Testis (tissue), 3 donors: Measurements from ENCODE around the gene COL7A1. TPM values are rescaled to one million over a fixed set of nuclear protein-coding genes. Genes with fewer than 3 reads are reported as not detected.

Experiments
- DNase-seq: peaks from one replicate; pipeline ENCODE4 v3.0.0-alpha.2; 2019
- H3K27ac ChIP-seq, 2 donors: fragments of 200-600 bp; sonication (generic); one replicate each; pipeline ENCODE4 v1.5.1; 2019
- H3K27me3 ChIP-seq: fragments of 200-600 bp; sonication (generic); one replicate; pipeline ENCODE4 v1.5.1; 2019
- H3K36me3 ChIP-seq: fragments of 200-600 bp; sonication (generic); one replicate; pipeline ENCODE4 v1.5.1; 2017; ENCODE audit warnings: low read depth; ENCODE audit errors: missing control alignments
- H3K4me1 ChIP-seq: fragments of 200-600 bp; sonication (generic); one replicate; pipeline ENCODE4 v1.5.1; 2019
- H3K4me3 ChIP-seq, 2 donors: fragments of 200-600 bp; sonication (generic); one replicate each; pipeline ENCODE4 v1.5.1; 2017 to 2019
- H3K9me3 ChIP-seq: fragments of 200-600 bp; sonication (generic); one replicate; pipeline ENCODE4 v1.5.1; 2017
- POLR2A ChIP-seq: fragments of 450-650 bp; IDR thresholded peaks from one replicate; pipeline ENCODE4 v1.6.1; 2017; ENCODE audit warnings: antibody characterized with exemption, mild to moderate bottlenecking, moderate library complexity
- WGBS, 2 donors: methylation state at CpG; one replicate each; pipeline ENCODE4 v1.1.5; 2018; 5-methylcytosine and 5-hydroxymethylcytosine counted together
- intact Hi-C: fragments of 100-400 bp; cut with DNase I; formaldehyde crosslinking; loops from one replicate; pipeline ENCODE4 v1.15.1; 2023; ENCODE audit warnings: low total_unique reads
- polyA plus RNA-seq: library from polyadenylated mRNA; stranded (reverse); fragments of 350-450 nt; fragmentation: Illumina TruSeq; extraction: RNeasy Lipid Tissue Mini Kit (QIAGEN cat#74804); gene quantifications from one replicate; pipeline ENCODE4 v1.2.3, GENCODE V29; 2014; ENCODE audit warnings: low read depth, low replicate concordance; ENCODE audit not compliant: insufficient read depth
- total RNA-seq, 2 donors: library from RNA; depleted of rRNA; stranded (reverse); fragments of >200 nt; gene quantifications; one replicate each; pipeline ENCODE4 v1.2.3, GENCODE V29; 2016
- TF ChIP-seq, protein P1 (sequence below), 3 experiments: fragments of 450-650 bp in 2 of 3; fragments of 200-600 bp in 1 of 3; sonication (generic) in 1 of 3; IDR thresholded peaks; one replicate each; pipeline ENCODE4 v1.5.1; 2016 to 2019; ENCODE audit warnings: antibody characterized with exemption in 3 of 3, mild to moderate bottlenecking in 2 of 3, moderate library complexity in 1 of 3

COL7A1 gene
- total and polyA plus RNA-seq, 3 donors from 2014 or later: 19.9 to 39.1 (median 34.1) TPM

- Histone ChIP-seq H3K36me3 (no peaks in the 10 kb centered on the region), H3K9me3 (no peaks in the 10 kb centered on the region)
- intact Hi-C loops: loop anchor here (5.0 kb wide), 1 partner anchor 89 kb away; no protein-coding TSS in a partner anchor
Observed at GRCh38 chr3:48546203-48546829, 48.8 kb downstream of the COL7A1 start.

DNA sequence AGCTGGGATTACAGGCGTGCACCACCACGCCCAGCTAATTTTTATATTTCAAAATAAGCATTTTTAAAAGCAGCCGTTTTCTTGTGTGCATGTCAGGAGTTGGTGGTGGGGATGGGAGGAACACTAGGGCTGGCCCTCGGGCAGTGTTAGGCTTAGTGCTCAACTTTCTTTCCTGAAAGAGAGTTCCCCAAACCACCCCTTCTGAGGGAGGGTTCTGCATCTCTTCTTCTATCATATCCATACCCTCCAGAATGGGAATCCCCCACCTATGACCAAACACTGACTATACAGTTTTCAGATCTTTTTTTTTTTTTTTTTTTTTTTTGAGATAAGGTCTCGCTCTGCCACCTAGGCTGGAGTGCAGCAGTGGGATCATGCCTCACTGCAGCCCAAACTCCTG is 51.0 kb downstream of the COL7A1 start:
- intact Hi-C loops: no loop called here
- no peaks in the 10 kb centered on the region for H3K27me3 ChIP-seq
- WGBS, 2 donors: 92 to 93% methylated on average over 5 of the region's 5 CpGs

More at GRCh38 chr3:48546203-48546829, 48.8 kb downstream of the COL7A1 start:
- no peaks in the 10 kb centered on the region for H3K4me1 ChIP-seq
- WGBS, 2 donors: 58 to 82% methylated on average over 4 of the region's 4 CpGs
- H3K4me3 ChIP-seq: no peak overlapping the region
- DNase-seq: no peak
- no peak overlapping the region for H3K27ac ChIP-seq
- TF ChIP-seq POLR2A: no peak
- TF ChIP-seq, protein P1, sequence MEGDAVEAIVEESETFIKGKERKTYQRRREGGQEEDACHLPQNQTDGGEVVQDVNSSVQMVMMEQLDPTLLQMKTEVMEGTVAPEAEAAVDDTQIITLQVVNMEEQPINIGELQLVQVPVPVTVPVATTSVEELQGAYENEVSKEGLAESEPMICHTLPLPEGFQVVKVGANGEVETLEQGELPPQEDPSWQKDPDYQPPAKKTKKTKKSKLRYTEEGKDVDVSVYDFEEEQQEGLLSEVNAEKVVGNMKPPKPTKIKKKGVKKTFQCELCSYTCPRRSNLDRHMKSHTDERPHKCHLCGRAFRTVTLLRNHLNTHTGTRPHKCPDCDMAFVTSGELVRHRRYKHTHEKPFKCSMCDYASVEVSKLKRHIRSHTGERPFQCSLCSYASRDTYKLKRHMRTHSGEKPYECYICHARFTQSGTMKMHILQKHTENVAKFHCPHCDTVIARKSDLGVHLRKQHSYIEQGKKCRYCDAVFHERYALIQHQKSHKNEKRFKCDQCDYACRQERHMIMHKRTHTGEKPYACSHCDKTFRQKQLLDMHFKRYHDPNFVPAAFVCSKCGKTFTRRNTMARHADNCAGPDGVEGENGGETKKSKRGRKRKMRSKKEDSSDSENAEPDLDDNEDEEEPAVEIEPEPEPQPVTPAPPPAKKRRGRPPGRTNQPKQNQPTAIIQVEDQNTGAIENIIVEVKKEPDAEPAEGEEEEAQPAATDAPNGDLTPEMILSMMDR (IDR thresholded peaks at IDR 0.05): no peak
- no peaks in the 10 kb centered on the region for H3K27me3 ChIP-seq

DNA sequence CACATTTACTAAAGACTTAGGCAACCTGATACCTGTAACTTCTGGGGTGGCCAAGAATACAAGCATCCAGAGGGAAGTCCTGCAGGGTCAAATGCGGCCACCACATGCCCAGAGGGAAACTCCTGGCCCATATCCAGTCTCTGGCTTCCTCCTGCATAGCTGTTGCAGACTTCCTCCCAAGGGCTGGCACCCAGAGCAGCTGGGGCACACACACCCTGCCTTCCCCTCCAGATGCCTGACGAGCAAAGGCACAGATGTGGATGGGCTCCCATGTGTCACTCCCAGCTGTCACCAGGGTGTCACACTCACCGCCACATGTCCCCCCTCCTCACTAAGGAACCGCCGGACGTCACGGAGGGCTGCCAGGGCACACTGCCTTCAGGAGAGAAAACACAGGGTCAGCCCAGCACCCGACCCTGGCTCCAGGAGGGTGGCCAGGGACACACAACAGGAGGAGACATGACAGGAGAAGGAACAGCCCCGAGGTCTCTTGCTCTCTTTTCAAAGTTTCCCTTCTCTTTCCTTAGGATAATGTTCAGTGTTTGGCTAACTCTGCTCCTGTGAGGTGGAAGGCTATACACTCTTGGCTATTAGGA is 51.8 kb downstream of the COL7A1 start:
- no peaks in the 10 kb centered on the region for H3K4me1 ChIP-seq
- no peak overlapping the region for H3K27ac ChIP-seq
- intact Hi-C loops: no loop called here
- TF ChIP-seq, protein P1 (IDR thresholded peaks at IDR 0.05): no peak
- TF ChIP-seq POLR2A: no peak
- WGBS, 2 donors: 82 to 87% methylated on average over 7 to 9 of the region's 9 CpGs
- no peaks in the 10 kb centered on the region for H3K36me3 ChIP-seq
- no peak for DNase-seq
- no peak overlapping the region for H3K4me3 ChIP-seq
- H3K27me3 ChIP-seq: no peaks in the 10 kb centered on the region
- no peaks in the 10 kb centered on the region for H3K9me3 ChIP-seq

More for the DNA sequence above, 51.0 kb downstream of the COL7A1 start:
- TF ChIP-seq, protein P1 (IDR thresholded peaks at IDR 0.05): no peak
- no peak for TF ChIP-seq POLR2A
- no peak overlapping the region for H3K27ac ChIP-seq
- no peaks in the 10 kb centered on the region for H3K4me1 ChIP-seq
- no peak overlapping the region for H3K4me3 ChIP-seq
- H3K9me3 ChIP-seq: no peaks in the 10 kb centered on the region
- no peak for DNase-seq
- no peaks in the 10 kb centered on the region for H3K36me3 ChIP-seq

DNA sequence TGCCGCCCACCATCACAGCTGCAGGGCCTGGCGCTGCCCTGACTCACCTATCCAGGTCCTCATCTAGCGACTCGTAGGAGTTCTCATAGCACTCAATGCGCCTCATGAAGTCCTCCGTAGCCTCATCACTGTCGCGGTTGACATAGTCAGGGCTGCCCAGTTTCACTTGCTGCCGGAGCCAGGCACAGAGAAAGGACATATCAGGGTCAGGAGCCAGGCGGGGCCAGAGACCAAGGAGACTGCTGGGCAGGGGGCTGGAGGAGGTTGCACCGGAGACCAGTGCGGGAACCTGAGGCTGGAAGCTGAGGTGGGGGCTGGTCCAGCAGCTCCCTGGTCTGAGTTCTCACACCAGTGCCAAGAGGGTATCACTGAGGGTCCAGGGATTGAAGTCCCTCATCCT is 56.7 kb downstream of the COL7A1 start:
- Histone ChIP-seq H3K27me3 (no peaks in the 10 kb centered on the region), H3K4me1 (no peaks in the 10 kb centered on the region), H3K9me3 (no peaks in the 10 kb centered on the region), H3K36me3 (no peaks in the 10 kb centered on the region), H3K27ac (no peak overlapping the region), H3K4me3 (no peak overlapping the region)
- intact Hi-C loops: no loop called here
- WGBS, 2 donors: 96% methylated on average over 10 to 12 of the region's 12 CpGs
- TF ChIP-seq, protein P1 (IDR thresholded peaks at IDR 0.05): no peak
- no peak for TF ChIP-seq POLR2A
- no peak for DNase-seq

GRCh38 chr3:48536785-48537184 is 58.3 kb downstream of the COL7A1 start:
- DNase-seq: no peak
- intact Hi-C loops: no loop called here
- Histone ChIP-seq H3K9me3 (no peaks in the 10 kb centered on the region), H3K27me3 (no peaks in the 10 kb centered on the region), H3K27ac (no peak overlapping the region), H3K4me1 (no peaks in the 10 kb centered on the region), H3K4me3 (no peak overlapping the region), H3K36me3 (no peaks in the 10 kb centered on the region)
- 81 to 94% methylated on average over 4 to 5 of the region's 5 CpGs for whole genome bisulfite sequencing, 2 donors
- no peak for TF ChIP-seq POLR2A
